ENCODE results near the gene SLC7A8.
"Not testable (repeated sequence)": the region's sequence is repeated elsewhere in the genome, so short reads cannot be mapped to it uniquely, and the experiment has no call there.

The SLC7A8 gene

DNA sequence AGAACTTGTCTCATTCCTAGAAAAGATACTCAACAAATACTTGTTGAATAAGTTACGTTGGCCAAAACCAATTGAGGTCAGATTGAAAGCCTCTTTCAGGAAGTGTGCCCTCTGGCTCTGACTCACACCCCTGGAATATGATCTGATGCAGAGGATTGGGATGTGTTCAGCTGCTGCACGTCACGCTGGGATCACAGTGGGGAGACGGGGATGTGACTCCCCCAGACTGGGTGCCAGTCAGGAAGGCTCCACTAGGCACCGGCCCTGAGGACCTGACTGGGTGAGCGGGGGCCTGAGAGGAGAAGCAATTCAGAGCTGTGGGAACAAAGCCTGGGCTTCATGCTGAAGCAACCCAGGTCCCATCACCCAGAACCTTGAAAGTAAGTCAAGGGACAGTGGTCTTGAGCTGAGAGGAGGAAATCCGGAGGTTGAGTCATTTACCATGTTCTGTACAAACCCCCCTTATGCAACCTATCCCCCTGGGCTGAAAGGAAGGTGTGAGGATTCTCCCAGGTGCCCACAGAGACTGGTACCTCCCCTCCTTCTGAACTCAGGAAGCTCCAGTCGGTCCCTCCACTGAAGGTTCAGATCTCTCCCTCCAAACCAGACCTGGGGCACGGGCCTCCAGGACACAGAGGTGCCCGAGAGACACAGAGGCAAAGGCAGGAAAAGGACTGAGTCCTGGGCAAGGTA, 68.3 kb downstream of the SLC7A8 start:
- DNase-seq (ENCODE audit: low read depth in 1 of 2, low spot score in 1 of 2) = no peak

GRCh38 chr14:23114669-23115038, 68.8 kb downstream of the SLC7A8 start:
- no peak for DNase-seq (ENCODE audit: low read depth in 1 of 2, low spot score in 1 of 2)

GRCh38 chr14:23114120-23114458, 69.4 kb downstream of the SLC7A8 start:
- no peak for DNase-seq (ENCODE audit: low read depth in 1 of 2, low spot score in 1 of 2)

- no peak for DNase-seq (ENCODE audit: low read depth in 1 of 2, low spot score in 1 of 2)
Observed at GRCh38 chr14:23113431-23114119, 69.9 kb downstream of the SLC7A8 start.

DNA sequence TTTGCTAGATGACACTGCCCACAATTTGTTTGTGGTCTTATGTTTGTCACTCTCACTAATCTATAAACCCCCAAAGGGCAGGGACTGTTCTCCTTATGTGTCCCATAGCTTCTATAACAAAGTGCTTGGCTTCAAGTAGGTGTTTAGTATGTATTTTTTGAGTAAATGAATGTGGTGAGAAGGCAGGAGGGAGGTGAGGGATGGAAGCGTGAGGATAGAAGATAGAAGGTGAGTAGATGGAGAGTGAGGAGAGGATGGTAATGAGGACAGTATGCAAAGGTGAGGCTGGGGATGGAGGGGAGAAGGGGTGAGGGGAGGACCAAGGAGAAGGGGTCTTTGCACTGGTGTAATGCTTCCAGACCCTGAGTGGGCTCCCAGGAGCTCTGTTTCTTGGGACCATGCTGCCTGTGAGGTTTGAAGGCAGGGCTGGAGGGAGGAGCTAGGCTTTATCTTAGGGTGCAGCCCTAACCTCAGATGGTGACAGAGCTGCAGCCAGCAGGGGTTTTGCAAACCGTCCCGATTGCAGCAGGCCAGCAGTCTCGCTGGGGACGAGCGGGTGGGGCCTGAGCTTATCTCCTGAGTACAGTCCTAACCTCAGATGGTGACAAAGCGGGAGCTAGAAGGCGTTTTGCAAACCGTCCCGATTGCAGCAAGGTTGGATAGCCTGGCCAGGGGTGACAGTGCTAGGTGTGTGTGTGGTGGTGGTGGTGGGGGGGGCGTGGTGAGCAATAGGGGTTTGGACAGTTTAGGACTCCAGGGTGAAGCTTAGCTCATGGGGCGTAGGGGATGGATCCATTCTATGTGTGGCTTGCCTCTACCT, 70.9 kb downstream of the SLC7A8 start:
- DNase-seq (ENCODE audit: low read depth in 1 of 2, low spot score in 1 of 2) = no peak

- DNase-seq (ENCODE audit: low read depth in 1 of 2, low spot score in 1 of 2) = no peak
Observed at GRCh38 chr14:23110579-23111365, 72.7 kb downstream of the SLC7A8 start.

DNA sequence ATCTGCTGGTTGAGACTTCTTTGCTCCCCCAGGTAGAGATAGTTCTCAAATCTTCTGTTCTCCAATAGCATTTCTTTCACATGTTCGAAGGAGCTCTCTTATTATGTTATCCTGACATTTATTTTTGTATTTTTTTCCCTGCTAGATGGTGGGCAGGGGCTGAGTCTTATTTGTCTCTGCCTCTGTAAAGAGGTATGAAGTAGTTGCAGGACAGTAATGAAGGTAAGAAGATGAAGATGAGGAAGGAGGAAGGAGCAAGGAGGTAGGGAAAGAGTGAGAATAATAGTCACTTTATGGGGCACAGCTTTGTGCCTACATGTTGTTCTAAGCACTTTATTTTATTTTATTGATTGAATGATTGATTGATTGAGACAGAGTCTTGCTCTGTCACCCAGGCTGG, 73.7 kb downstream of the SLC7A8 start:
- DNase-seq (ENCODE audit: low read depth in 1 of 2, low spot score in 1 of 2) = no peak

GRCh38 chr14:23108169-23108568, 75.3 kb downstream of the SLC7A8 start:
- DNase-seq (ENCODE audit: low read depth in 1 of 2, low spot score in 1 of 2) = not testable (repeated sequence)

- not testable (repeated sequence) for DNase-seq (ENCODE audit: low read depth in 1 of 2, low spot score in 1 of 2)
Observed at GRCh38 chr14:23107620-23108019, 75.8 kb downstream of the SLC7A8 start.

GRCh38 chr14:23106747-23107045, 76.8 kb downstream of the SLC7A8 start:
- DNase-seq (ENCODE audit: low read depth in 1 of 2, low spot score in 1 of 2) = no peak

DNA sequence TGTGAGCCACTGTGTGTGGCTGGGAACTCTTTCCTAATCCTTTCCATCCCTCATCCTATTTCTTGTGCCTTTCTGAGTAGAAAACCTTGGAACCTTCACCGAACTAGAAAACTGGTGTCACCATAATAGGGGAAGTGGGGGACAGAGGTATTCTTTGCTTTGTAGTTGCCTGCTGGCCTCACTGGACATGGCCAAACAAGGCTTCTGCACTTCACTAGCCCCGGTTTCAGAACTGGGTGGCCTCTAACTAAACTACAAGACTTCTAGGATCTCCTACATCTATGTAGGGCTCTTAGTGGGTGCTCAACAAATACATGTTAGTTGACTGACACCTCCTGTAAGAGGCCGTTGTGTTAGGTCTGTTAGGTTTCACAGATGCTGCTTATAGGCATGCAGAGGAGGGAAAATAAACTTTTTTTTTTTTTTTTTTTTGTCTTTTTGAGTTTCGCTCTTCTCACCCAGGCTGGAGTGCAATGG, 78.1 kb downstream of the SLC7A8 start:
- no peak for DNase-seq (ENCODE audit: low read depth in 1 of 2, low spot score in 1 of 2)

GRCh38 chr14:23104591-23105347, 78.7 kb downstream of the SLC7A8 start, which contains the start of gene CIROP:
Gene CIROP, minus strand, starts transcription at chr14:23104989. Its CDS starts 69 bp downstream, at chr14:23104920.
- DNase-seq (ENCODE audit: low read depth in 1 of 2, low spot score in 1 of 2) = no peak

- no peak for DNase-seq (ENCODE audit: low read depth in 1 of 2, low spot score in 1 of 2)
Observed at GRCh38 chr14:23104070-23104590, 79.3 kb downstream of the SLC7A8 start.

DNA sequence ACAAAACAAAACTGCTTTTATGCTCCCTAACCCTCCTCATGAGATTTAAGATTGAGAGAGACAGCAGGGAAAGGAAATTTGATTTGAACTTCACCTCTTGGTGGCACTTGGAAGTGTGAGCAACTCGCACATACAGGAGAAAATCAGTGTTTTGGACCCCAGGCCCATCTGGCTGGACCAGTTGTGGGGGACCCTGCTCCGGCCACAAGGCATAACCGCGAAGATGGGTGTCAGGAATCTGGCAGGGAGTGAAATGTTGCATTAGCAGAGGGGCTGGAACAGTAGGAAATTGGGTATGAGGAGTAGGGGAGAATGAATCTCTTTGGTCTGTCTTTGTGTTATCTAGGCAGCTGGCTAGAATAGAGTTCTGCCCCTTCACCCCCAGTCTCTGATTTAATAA, 79.9 kb downstream of the SLC7A8 start:
- DNase-seq (ENCODE audit: low read depth in 1 of 2, low spot score in 1 of 2) = no peak

DNA sequence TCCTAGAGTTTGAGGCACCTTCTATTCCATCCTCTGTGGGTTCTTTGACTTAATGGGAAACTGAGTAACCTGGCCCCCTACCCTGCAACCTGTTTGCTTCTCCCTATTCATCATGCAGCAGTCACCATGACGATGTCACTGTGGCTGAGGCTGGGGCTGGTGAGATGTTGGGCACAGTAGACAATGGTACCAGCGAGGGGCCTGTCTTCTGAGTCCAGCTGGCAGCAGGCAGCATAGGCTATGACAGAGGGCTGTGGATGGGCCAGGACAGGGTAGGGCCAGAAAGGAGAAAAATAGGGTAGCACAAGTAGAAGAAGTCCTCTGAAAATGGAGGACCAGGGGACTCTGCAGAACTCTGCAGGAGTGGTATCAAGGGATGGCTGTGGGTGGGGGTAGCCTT, 80.7 kb downstream of the SLC7A8 start:
- DNase-seq (ENCODE audit: low read depth in 1 of 2, low spot score in 1 of 2) = no peak

GRCh38 chr14:23101986-23102625, 81.4 kb downstream of the SLC7A8 start:
- DNase-seq (ENCODE audit: low read depth in 1 of 2, low spot score in 1 of 2) = no peak

DNA sequence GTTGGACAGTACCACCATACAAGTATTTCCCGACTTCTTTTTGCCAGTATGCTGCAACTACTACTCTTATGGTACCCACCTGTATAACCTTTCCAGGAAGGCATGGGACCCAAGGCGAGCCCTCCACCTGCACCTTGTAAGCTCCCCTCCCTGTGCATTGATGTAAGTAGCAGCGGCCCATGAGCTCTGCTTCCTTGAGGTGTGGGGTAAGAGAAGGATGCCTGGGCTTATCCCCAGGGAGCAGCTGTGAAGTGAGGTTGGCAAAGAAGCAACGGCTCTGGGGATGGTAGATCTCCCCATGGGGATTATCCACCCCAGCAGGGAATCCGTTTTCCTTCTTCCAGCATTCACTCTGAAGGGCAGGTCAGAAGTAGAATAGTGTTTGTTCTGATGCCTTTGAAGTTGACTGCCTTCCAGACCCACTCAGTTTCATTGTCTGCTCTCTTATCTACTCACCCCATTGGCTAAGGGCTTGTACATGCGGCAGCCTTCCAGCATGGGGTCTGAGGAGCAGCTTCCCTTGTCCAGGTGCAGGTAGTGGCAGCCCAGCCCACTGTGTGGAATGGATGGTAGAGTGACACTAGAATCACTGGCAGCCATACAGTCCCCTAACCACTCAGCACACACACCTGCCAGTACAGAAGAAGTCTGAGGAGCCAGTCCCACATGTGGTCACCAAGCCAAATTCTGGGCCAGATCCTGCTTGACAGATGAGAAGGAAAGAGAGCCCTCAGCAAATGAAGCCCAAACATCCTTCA, 82.1 kb downstream of the SLC7A8 start:
- DNase-seq (ENCODE audit: low read depth in 1 of 2, low spot score in 1 of 2) = no peak

GRCh38 chr14:23099212-23099861, 84.1 kb downstream of the SLC7A8 start:
- no peak for DNase-seq (ENCODE audit: low read depth in 1 of 2, low spot score in 1 of 2)

- no peak for DNase-seq (ENCODE audit: low read depth in 1 of 2, low spot score in 1 of 2)
Observed at GRCh38 chr14:23097786-23098185, 85.7 kb downstream of the SLC7A8 start.

All from activated CD4-positive, alpha-beta T cell treated with anti-CD3 and anti-CD28 coated beads, Interleukin-2, amount 50 U/mL, for 24 hours (primary cell).